HL-60 (cell line): Measurements from ENCODE around the gene DPF3.

Experiments used
- DNase-seq, 2 experiments: peaks; one replicate each; pipeline ENCODE4 v3.0.0-alpha.2; 2010 to 2020; ENCODE audit warnings: low read depth in 1 of 2, low spot score in 1 of 2
- H3K27ac ChIP-seq: fragments of 250-450 bp; sonication (Bioruptor Pico); replicated peaks from 2 replicates; pipeline ENCODE4 v1.5.1; 2020; ENCODE audit warnings: mild to moderate bottlenecking, moderate library complexity
- H3K27me3 ChIP-seq: fragments of 250-450 bp; sonication (Bioruptor Pico); 2 replicates; pipeline ENCODE4 v1.5.1; 2021; ENCODE audit warnings: mild to moderate bottlenecking, moderate library complexity; ENCODE audit not compliant: insufficient read depth, poor library complexity, severe bottlenecking
- H3K4me3 ChIP-seq: replicated peaks from 2 replicates; pipeline ENCODE4 v1.5.1; 2011; ENCODE audit warnings: mild to moderate bottlenecking, control low read depth, low read length; ENCODE audit not compliant: insufficient read depth
- GABPA ChIP-seq: IDR thresholded peaks from 2 replicates; pipeline ENCODE4 v1.6.1; 2012; ENCODE audit warnings: low read depth
- POLR2AphosphoS5 ChIP-seq: IDR thresholded peaks from 2 replicates; pipeline ENCODE4 v1.6.1; 2012; ENCODE audit warnings: low read depth
- SPI1 ChIP-seq: IDR thresholded peaks from 2 replicates; pipeline ENCODE4 v1.6.1; 2012; ENCODE audit warnings: low read depth, mild to moderate bottlenecking, borderline replicate concordance
- TF ChIP-seq, protein P1 (sequence below): IDR thresholded peaks from one replicate; pipeline ENCODE4 v1.5.1; 2011; ENCODE audit warnings: low read length, control low read depth, inconsistent platforms; ENCODE audit not compliant: insufficient read depth
- TF ChIP-seq, protein P2 (sequence below): IDR thresholded peaks from 2 replicates; pipeline ENCODE4 v1.6.1; 2012; ENCODE audit warnings: low read depth; ENCODE audit not compliant: insufficient replicate concordance

Gene DPF3

DNA sequence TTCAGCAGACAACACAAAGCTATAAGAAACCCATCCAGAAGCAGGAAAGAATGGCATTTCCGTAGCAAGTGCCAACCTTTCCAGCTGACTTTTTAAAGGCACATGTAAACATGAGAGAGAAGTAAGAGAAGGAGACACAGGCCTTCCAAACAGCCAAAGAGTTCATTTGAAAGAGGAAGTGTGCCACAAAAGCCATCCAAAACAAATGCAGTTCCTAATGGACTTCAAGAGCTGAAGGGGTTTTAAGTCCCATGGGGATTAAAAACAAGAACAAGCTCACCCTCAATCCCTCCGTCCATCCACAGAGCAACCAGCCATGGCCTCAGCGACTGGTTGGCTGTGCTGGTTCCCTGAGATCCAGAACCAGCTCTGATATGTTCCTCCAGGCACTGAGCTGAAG lies 4.5 kb upstream of the DPF3 start:
- no peak for DNase-seq

DNA sequence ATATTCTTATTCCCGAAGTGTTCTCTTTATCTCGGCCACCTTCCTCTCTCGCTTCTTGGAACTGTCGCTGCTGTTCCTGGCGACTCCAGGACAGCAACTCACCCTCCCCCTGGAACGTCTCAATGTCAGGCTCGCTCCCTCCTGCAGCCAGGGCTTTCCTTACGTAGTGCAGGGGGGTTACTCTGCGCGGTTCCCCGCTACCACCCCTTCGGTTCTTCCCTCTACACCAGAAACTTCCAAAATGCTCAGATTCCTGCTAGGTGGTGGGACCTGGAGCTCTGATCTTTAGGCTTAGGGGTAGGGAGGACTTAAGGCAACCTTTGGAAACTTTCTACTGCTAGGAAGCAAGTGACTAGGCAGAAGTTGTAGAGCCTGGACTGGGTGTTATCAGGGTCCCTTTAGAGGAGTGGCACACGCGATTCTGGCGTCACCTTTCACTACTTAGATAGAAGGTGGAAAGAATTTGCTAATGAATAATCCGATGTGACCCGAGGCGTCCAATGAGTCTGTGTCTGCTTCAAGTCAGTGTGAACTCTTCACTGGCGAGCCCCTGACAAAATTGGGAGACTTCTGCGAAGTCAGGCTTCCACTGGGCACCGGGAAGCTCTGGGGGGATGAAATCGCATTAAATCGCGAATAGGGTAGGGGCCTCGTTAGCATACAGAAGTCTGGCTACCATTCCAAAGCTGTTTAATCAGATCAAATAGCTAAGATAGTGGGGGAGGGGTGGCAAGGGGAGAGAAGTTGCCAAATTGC lies 900 bp upstream of the DPF3 start:
- no peak for DNase-seq

More for the DNA sequence above, 4.5 kb upstream of the DPF3 start:
- no peak overlapping the region for H3K27ac ChIP-seq
- H3K27me3 ChIP-seq = no peaks in the 10 kb centered on the region
- H3K4me3 ChIP-seq = no peak overlapping the region
- TF ChIP-seq, protein P1, sequence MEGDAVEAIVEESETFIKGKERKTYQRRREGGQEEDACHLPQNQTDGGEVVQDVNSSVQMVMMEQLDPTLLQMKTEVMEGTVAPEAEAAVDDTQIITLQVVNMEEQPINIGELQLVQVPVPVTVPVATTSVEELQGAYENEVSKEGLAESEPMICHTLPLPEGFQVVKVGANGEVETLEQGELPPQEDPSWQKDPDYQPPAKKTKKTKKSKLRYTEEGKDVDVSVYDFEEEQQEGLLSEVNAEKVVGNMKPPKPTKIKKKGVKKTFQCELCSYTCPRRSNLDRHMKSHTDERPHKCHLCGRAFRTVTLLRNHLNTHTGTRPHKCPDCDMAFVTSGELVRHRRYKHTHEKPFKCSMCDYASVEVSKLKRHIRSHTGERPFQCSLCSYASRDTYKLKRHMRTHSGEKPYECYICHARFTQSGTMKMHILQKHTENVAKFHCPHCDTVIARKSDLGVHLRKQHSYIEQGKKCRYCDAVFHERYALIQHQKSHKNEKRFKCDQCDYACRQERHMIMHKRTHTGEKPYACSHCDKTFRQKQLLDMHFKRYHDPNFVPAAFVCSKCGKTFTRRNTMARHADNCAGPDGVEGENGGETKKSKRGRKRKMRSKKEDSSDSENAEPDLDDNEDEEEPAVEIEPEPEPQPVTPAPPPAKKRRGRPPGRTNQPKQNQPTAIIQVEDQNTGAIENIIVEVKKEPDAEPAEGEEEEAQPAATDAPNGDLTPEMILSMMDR = no peak
- TF ChIP-seq SPI1 = peak; percentile 41; the same call in 1 of the 2 replicates

DNA sequence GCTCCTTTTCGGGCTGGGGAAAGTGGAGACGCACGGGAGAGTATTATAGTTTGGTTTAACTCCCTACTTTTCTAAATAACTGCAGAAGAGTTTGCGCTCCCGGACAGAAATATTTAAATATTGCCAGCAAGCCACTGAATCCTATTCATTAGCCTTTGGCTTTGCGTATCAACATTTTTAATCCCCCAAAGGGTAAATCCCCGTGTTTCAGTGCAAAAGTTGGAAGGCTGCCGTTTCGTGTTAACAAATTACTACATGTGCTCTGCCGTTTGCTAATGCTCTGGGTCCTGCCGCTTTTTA lies 372 bp upstream of the DPF3 start:
- TF ChIP-seq, protein P2, sequence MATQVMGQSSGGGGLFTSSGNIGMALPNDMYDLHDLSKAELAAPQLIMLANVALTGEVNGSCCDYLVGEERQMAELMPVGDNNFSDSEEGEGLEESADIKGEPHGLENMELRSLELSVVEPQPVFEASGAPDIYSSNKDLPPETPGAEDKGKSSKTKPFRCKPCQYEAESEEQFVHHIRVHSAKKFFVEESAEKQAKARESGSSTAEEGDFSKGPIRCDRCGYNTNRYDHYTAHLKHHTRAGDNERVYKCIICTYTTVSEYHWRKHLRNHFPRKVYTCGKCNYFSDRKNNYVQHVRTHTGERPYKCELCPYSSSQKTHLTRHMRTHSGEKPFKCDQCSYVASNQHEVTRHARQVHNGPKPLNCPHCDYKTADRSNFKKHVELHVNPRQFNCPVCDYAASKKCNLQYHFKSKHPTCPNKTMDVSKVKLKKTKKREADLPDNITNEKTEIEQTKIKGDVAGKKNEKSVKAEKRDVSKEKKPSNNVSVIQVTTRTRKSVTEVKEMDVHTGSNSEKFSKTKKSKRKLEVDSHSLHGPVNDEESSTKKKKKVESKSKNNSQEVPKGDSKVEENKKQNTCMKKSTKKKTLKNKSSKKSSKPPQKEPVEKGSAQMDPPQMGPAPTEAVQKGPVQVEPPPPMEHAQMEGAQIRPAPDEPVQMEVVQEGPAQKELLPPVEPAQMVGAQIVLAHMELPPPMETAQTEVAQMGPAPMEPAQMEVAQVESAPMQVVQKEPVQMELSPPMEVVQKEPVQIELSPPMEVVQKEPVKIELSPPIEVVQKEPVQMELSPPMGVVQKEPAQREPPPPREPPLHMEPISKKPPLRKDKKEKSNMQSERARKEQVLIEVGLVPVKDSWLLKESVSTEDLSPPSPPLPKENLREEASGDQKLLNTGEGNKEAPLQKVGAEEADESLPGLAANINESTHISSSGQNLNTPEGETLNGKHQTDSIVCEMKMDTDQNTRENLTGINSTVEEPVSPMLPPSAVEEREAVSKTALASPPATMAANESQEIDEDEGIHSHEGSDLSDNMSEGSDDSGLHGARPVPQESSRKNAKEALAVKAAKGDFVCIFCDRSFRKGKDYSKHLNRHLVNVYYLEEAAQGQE = no peak
- TF ChIP-seq, protein P1 = no peak
- TF ChIP-seq SPI1 = no peak
- TF ChIP-seq POLR2AphosphoS5 = no peak
- no peak for TF ChIP-seq GABPA
- H3K27ac ChIP-seq = no peak overlapping the region
- peaks cover 12% of the 10 kb centered on the region for H3K27me3 ChIP-seq
- DNase-seq = no peak
- H3K4me3 ChIP-seq = peak overlapping the region; percentile 59

More for the DNA sequence above, 900 bp upstream of the DPF3 start:
- Histone ChIP-seq H3K4me3 (peak overlapping the region; percentile 59; the same call in 1 of the 2 replicates), H3K27me3 (peaks cover 12% of the 10 kb centered on the region), H3K27ac (no peak overlapping the region)
- TF ChIP-seq, protein P1 = no peak
- TF ChIP-seq POLR2AphosphoS5 = no peak
- TF ChIP-seq SPI1 = no peak
- no peak for TF ChIP-seq GABPA

DNA sequence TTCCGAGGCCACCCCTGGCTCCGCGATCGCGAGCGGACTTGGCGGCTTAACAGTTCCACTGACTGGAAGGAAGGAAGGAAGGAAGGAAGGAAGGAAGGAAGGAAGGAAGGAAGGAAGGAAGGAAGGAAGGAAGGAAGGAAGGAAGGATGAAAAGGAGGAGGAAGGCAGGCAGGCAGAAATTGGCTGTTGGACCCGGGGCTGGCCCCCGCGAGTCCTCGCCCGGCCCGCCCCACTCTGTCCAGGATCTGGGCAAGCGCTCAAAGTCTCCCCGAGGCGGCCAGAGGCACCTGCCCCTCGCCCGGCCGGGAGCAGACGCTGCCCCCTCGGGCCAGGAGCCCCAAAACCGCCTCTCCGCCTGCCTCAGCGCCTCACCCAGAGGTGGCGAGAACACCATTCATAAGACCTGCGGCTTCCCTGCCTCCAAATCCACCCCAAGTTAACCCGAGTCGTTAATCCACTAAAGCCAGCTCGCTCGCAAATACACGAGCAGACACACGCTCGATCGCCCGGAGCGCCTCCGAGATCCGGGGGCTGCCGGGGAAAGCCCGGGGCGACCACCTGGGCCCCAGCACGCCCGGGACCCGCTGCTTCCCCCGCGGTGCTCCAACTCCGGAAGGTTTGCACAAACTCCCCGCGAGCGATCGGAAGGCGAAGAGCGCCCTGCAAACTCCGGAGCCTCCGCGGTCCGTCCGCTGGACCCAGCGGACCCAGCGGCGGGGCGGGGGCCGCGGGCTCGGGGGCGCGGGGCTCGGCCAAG lies 844 bp downstream of the DPF3 start:
- no peak overlapping the region for H3K27ac ChIP-seq
- peaks cover 12% of the 10 kb centered on the region for H3K27me3 ChIP-seq
- TF ChIP-seq, protein P2 = no peak
- TF ChIP-seq POLR2AphosphoS5 = no peak
- TF ChIP-seq, protein P1 = no peak
- H3K4me3 ChIP-seq = peak overlapping the region; percentile 59
- no peak for DNase-seq
